D341Med (cell line): ENCODE data around the gene CCDC71L.

ENCODE experiments used
- DNase-seq: peaks from one replicate; pipeline ENCODE4 v3.0.0; 2012; ENCODE audit warnings: low spot score

CCDC71L gene

DNA sequence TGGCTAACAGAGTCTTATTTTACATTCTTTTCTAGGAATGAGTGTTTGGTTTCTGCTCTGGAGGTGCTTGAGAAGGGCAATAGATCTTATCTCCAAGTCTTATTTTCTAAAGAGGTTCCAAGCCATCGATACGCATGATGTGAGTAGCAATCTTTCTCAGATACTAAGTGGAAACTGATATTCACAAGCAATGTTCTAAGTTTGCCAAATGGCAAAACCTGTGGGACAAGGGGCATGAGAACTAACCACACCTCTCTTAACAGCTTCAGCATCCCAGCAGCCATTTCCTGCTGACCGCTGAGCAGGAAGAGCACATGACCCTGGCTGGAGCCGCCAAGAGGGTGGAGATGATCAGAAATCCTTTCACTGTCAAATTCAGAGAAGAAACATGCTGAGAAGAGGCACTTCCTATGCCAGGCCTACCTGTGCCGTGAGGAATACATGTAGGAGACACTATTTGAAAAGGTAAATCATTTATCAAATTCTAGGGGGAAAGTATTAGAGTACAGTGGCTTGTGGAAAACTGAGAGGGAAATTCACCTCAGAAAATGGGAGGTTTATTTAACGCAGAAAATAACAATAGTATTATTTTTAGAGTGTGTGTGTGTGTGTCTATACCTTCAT, 35.2 kb downstream of the CCDC71L start:
- no peak for DNase-seq

DNA sequence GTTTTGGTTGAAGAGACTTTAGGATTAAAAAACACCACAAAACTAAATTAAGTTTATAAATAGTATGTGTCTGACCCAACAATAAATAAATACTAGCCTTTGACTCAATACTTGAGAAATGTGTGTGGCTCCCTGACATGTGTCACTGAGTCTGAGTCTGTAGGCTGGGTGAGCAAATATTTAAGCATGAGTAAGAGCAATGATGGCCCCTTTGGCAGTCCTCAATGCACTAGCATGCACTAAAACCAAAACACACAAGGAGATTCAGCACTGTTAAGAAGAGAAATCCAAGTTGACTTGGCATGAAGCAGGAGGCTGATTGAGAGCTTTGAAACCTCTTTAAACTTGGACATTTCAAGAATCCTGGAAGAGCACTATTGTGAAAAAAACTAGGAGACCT, 37.1 kb downstream of the CCDC71L start:
- DNase-seq = no peak

DNA sequence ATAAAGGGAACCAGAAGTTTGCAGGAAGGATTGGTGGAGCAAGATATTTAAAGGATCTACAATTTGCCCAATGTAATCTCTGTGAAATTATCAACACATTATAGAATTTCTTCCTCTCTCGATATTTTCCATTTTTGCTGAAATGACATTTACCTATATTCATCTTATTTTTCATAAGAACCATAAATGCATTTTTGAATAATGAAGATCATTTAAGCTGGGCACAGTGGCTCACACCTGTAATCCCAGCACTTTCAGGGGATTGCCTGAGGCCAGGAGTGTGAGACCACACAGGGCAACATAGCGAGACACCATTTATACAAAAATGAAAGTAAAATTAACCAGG, 37.7 kb downstream of the CCDC71L start:
- DNase-seq = no peak

DNA sequence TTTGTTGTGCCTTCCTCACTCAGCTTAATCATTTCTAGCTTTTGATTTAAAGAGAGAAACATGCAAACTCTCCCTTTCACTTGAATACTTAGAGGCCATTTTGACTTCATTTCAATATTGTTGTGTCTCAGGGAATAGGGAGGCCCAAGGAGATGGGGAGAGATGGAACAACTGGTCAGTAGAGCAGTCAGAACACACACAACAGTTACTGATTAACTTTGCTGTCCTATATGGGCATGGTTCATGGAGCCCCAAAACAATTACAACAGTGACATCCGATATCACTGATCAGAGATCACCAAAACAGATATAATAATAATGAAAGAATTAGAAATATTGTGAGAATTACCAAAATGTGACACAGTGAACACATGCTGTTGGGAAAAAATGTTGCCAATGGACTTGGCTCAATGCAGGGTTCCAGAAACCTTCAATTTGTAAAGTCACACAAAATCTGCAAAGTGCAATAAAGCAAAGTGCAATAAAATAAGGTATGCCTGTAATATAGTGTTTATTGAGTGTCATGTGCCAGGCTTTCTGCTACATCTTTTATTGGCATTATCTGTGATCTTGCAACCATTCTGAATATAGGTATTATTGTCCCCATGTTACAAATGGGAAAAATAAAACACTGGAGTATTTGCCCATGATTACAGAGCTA, 38.2 kb downstream of the CCDC71L start:
- DNase-seq = no peak

DNA sequence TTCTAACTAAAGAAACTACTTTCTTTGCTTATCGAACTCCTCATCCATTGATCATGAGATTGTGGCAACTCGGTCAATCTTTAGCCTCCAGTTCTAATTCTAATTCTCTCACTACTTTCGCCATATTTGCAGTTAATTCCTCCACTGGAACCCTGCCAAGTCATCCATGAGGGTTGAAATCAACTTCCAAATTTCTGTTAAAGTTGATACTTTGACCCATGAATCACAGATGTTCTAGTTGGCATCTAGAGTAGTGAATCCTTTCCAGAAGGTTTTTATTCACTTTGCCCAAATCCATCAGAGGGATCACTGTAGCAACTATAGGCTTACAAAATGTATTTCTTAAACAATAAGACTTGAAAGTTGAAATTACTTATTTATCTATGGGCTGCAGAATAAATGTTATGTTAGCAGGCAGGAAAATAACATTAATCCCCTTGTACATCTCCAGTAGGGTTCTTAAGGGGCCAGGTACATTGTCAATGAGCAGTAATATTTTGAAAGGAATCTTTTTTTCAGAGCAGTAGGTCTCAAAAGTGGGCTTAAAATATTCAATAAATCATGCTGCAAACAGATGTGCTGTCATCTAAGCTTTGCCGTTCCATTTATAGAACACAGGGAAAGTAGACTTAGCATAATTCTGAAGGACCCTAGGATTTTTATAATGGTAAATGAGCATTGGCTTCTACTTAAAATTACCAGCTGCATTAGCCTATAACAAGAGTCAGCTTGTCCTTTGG, 39.4 kb downstream of the CCDC71L start:
- DNase-seq = no peak

DNA sequence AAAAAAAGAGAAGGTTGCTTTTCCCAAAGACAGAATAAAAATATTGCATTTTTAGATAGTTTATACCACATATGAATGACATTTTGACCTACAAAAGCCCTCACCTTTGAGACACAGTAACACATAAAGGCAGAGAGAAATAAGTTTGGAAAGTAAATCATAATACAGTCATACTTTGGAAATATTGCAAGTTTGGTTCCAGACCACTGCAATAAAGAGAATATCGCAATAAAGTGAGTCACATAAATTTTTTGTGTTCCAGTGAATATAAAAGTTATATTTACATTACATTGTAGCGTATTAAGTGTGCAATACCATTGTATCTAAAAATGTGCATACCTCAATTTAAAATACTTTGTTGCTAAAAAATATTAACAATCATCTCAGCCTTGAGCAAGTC, 40.3 kb downstream of the CCDC71L start:
- DNase-seq = no peak

DNA sequence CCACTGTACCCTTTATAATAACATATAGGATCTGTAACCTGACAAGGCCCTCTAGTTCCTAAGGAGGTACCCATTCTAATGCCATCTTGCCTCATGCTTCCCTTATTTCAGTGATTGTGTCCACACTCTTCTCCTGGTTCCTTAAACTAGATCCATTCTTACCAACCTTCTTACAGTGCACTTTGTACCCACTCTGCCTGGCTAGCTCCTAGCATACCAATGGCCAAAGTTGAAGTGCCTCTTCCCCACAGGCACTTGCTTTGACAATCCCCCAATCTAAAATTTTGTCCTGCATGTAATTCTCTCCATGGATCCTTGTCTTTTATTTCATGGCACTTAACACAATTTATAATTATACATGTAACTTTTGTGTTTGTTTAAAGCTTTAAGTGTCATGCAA, 40.9 kb downstream of the CCDC71L start:
- DNase-seq = no peak

DNA sequence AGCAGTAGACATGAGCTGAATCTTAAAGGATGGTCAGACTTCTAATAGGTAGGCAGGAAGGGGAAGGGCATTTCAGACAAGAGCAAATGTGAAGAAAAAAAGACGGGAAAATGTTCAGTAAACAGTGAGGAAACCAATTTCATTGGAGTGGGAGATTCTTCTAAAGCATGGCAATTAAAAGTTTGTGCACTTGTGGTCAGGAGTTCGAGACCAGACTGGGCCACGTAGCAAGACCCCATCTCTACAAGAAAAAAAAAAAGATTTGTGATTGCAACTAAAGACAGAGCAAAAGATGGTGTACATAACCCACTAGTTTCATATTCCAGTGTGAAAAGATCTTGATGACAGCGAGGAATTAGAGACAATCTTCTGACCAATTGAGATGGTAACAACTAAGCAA, 41.7 kb downstream of the CCDC71L start:
- DNase-seq = no peak

DNA sequence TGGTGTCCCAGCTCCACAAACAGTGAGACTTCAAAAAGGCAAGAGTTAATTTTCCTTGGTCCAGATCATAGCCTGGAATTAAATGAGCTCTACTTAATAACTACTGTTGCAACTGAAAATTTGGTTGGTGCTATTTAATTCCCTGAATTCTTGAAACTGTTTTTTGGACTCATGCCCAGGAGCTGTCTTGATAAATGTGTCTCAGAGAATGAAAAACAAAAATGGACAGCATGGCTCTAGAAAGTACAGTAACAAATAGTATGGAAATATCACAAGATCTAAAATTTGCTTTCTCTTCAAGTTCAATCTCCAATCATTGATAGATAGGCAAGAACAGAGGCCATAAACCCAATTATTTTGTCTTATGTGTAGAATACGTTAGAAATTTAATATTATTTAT, 42.5 kb downstream of the CCDC71L start:
- DNase-seq = no peak

DNA sequence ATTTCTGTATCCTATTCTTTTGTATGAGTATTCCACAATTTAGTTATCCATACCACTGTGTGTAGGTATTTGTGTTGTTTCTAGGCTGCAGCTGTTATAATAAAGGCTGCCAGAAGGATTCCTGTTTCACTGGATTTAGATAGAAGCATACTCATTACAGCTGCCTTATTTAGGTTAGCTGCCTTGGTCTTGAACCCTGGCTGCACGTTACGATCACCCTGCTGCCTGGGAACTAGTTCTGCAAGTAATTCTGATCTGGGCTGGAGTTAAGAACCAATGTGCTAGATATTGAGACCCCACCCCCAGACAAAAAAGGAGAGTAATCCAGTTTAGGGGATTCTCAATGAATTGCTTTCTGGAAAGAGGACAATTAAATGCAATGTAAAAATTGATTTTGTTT, 43.1 kb downstream of the CCDC71L start:
- DNase-seq = no peak

DNA sequence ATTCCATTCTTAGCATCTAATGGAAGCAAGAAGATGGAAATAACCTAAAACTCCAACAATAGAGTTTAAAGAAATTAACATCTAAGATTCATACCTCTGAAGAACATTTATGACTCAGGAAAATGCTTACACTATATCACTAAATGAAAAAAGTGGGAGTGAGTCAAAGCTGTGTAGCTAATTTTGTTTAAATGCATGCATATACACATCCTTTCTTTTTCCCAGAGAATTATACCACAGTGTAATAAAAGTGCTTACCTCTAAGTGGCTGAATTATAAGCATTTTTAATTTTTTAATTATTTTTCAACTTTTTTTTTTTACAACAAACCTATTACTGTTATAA, 44.3 kb downstream of the CCDC71L start:
- no peak for DNase-seq

DNA sequence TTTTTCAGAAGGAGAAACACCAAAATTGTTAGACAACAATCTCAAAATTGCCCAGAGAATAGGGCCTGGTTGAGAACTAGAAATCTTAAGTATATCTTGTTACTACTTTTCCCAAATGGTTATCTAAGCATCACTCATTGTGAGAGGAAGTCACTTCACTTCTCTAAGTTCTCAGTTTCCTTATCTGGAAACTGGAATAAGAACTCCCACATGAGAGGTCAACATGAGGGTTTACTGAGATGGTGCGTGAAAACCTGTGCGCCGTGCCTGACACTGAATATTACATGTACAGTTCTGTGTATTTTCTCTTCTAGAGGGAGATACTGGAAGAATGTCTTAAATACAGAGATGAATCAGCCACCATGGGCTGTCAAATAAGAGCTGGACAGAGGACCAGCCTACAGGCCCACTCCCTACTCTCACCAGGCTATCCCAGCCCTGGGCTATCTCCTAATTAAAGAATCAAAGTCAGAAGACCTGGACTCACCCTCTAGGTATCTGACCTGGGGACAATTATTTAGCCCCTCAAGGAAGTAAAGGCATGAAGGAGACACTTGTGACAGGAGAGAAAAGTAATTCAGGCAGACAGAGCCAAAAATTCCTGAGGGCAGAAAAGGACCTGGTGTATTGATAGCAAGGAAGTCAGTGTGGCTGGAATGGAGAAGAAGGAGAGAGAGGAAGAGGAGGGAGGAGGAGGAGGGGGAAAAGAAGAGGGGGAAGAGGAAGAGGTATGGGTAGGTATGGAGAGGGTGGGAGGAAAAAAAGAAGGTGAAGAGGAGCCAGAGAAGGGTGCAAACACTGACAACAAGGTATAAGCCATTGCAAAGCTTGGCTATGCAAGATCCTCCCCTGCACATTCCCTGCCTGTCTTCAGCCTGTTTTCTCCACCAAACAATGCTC, 44.9 kb downstream of the CCDC71L start:
- no peak for DNase-seq

DNA sequence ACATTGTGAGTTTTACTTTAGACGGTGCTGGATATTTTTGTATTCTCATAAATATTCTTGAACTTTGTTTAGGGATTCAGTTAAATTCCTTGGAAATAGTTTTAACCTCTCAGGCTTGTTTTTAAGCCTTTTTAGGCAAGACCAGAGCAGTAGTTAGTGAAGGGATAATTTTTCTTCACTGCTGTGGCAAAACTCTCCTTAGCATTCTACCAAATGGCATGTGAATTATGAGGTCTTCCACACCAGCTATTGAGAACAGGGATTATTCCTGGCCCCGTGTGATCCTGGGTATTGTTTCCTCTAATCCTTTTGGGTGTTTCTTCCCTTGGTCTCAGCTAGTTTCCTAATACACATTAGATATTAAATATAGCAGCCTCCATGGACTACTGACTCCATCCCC, 46.2 kb downstream of the CCDC71L start:
- DNase-seq = no peak

DNA sequence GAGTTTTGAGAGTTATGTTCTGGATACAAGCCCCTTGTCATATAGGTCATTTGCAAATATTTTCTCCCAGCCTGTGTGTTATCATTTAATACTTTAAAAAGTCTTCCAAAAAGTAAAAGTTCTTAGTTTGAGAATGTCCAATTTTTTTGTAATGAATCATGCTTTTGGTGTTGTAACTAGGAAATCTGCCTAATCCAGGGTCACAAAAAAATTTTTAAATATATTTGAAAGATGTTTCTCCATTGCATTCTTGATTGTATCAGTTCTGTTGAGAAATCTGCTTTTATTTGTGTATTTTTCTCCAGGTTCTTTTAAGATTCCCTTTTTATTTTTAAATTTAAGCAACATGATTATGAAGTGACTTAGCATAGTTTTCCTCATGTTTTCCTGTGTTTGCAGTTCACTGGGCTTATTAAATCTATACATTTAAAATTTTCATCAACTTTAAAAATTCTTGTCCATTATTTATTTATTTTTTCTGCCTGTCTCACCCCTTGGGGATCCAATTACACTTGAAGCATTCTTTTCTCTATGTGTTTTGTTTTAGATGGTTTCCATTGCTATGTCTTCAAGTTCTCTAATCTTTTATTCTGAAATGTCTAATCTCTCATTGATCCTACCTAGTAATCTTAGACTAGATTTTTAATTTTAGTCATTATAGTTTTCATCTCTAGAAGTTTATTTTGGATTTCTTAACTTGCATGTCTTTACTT, 47.0 kb downstream of the CCDC71L start:
- DNase-seq = no peak

DNA sequence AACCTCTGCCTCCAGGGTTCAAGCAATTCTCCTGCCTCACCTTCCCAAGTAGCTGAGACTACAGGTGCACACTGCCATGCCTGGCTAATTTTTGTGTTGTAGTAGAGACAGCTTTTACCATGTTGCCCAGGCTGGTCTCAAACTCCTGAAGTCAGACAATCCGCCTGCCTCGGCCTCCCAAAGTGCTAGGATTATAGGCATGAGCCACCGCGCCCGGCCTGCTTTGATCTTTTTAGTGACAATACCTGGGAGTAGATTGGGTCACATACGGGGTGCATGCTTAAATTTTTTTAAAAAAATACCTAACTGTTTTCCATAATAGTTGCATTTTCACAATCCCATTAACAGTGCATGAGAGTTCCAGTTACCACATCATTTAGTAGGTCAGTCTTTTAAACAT, 47.7 kb downstream of the CCDC71L start:
- DNase-seq = no peak

DNA sequence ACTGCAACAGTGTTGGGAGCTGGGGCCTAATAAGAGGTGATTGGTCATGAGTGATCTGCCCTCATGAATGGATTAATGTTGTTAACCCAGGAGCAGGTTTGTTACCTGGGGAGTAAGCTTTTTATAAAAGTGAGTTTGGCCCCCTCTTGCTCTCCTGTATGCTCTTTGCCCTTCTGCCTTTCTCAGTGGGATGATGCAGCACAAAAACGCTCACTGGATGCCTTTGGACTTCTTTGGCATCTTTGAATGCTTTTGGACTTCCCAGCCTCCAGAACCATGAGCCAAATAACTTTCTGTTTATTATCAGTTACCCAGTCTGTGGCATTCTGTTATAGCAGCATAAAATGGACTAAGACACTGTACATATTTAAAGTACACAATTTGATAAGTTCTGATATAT, 48.5 kb downstream of the CCDC71L start:
- DNase-seq = no peak

DNA sequence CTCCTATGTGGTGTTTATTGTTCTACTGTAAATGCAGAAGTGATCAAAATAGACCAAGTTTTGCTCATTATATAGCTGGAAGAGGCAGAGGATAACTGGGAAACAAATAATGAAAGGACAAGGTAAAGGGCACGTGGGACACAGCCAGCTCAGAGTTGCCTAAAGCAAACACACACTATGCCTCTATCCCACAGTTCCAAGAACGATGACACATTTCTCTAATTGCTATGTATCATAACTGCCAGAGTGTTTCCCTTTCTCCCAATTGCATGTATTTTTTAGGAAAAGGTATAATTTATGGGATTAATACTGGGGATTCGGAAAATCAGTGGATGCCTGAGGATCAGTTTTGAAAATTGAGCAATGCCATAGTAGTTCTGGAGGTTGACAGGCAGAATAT, 49.0 kb downstream of the CCDC71L start:
- DNase-seq = no peak

DNA sequence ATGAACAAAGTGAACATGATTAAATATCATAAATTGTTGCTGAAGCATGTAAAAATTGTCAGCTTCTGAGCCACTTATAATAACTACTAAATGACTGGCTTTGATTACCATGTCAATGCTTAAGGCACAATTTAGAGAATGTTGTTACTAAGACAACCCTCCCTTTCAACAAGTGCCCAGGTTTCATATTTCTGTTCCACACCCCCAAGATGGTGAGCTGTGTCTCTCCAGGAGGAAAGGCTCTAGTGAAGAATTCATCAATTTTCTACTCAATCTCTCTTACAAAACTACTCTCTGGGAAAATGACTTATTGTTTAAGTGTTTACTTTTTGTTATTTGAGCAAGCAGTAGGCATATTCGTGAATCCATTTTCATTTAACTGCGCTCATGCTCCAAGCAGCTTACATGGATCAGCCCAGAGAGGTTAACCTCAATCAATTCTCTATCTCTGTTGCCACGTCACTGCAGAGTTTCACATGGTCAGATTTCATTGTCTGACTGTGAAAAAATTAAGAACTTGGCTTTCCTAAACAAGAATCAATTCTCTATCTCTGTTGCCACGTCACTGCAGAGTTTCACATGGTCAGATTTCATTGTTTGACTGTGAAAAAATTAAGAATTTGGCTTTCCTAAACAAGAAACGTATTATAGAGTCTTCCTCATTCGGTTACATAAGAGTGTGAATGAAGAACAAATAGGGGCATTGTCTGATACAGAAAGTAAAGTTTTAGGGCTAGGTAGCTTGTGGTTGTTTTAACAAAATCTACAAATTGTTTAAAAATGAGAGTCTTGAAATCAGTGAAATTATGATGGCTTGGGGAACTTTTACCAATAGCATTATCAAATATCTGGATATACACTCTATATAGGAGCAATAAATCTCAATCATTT, 49.7 kb downstream of the CCDC71L start:
- no peak for DNase-seq

DNA sequence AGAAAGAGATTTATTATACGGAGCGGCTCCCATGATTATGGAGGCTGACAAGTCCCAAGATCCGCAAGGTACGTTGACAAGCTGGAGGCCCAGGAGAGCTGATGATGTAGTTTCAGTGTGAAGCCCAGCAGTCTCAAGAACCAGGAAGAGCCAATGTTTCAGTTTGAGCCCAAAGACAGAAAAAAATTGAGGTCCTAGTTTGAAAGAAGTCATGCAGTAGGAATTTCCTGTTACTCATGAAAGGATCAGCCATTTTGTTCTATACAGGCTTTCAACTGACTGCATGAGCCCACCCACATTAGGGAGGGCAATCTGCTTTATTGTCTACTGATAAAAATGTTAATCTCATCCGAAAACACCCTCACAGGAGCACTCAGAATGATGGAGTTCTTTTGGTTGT, 51.5 kb downstream of the CCDC71L start:
- no peak for DNase-seq

DNA sequence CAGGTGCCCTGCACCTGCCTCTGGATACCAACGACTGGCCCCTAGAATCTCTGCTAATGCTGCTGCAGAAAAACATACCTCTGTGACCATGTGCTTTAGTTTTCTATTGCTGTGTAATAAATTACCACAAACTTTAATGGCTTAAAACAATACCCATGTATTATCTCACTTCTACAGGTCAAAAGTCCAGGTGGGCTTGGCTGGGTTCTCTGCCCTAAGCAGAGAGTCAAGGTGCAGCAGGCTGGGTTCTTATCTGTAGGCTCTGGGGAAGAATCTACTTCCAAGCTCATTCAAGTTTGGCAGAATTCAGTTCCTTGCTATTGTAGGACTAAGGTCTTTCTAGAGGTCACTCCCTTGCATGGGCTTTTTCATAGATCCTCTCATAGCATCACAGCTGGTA, 52.3 kb downstream of the CCDC71L start:
- no peak for DNase-seq
